Activated CD8-positive, alpha-beta memory T cell treated with anti-CD3 and anti-CD28 coated beads for 4 hours (primary cell): Measurements from ENCODE around the gene DSCAM.

Source experiments
- DNase-seq, 2 donors: peaks; one replicate each; pipeline ENCODE4 v3.0.0-alpha.2; 2020; ENCODE audit warnings: low read depth in 2 of 2

DSCAM gene

GRCh38 chr21:40134731-40135492 is 712.0 kb downstream of the DSCAM start:
- DNase-seq, result no peak

- DNase-seq, result no peak
Observed at GRCh38 chr21:40130476-40130875, 716.5 kb downstream of the DSCAM start.

GRCh38 chr21:40129809-40130208 is 717.1 kb downstream of the DSCAM start:
- no peak for DNase-seq

- no peak for DNase-seq
Observed at GRCh38 chr21:40128891-40129290, 718.1 kb downstream of the DSCAM start.

- DNase-seq, result no peak
Observed at GRCh38 chr21:40120940-40121575, 725.9 kb downstream of the DSCAM start.

GRCh38 chr21:40118527-40118926 is 728.4 kb downstream of the DSCAM start:
- DNase-seq, result no peak

GRCh38 chr21:40117236-40117635 is 729.7 kb downstream of the DSCAM start:
- DNase-seq, result no peak

GRCh38 chr21:40115775-40116174 is 731.2 kb downstream of the DSCAM start:
- no peak for DNase-seq

GRCh38 chr21:40102682-40103081 is 744.3 kb downstream of the DSCAM start:
- no peak for DNase-seq

GRCh38 chr21:40099809-40100208 is 747.1 kb downstream of the DSCAM start:
- no peak for DNase-seq

GRCh38 chr21:40095477-40095876 is 751.5 kb downstream of the DSCAM start:
- DNase-seq, result no peak

- no peak for DNase-seq
Observed at GRCh38 chr21:40080385-40080784, 766.6 kb downstream of the DSCAM start.

GRCh38 chr21:40074710-40075109 is 772.2 kb downstream of the DSCAM start:
- no peak for DNase-seq

- DNase-seq, result no peak
Observed at GRCh38 chr21:40074198-40074597, 772.8 kb downstream of the DSCAM start.

- no peak for DNase-seq
Observed at GRCh38 chr21:40073642-40074041, 773.3 kb downstream of the DSCAM start.

GRCh38 chr21:40070871-40071270 is 776.1 kb downstream of the DSCAM start:
- DNase-seq, result no peak

- no peak for DNase-seq
Observed at GRCh38 chr21:40067751-40068150, 779.2 kb downstream of the DSCAM start.

- DNase-seq, result no peak
Observed at GRCh38 chr21:40066221-40066620, 780.7 kb downstream of the DSCAM start.

- DNase-seq, result no peak
Observed at GRCh38 chr21:40060083-40060677, 786.8 kb downstream of the DSCAM start.

GRCh38 chr21:40057331-40057730 is 789.6 kb downstream of the DSCAM start:
- DNase-seq, result no peak

- no peak for DNase-seq
Observed at GRCh38 chr21:40056031-40056430, 790.9 kb downstream of the DSCAM start.

- no peak for DNase-seq
Observed at GRCh38 chr21:40054403-40054802, 792.6 kb downstream of the DSCAM start.

- DNase-seq, result no peak
Observed at GRCh38 chr21:40053007-40053406, 794.0 kb downstream of the DSCAM start.
